H1 (cell line): ENCODE data around the gene ZC3H8. TPM values are rescaled to one million over a fixed set of nuclear protein-coding genes. Genes with fewer than 3 reads are reported as not detected.
A peak's percentile ranks its signal among the peaks of the same experiment; 100 is the strongest.

Experiments
- CTCF ChIA-PET: fragments of 300-600 bp; sonication (Branson Sonifier 250); formaldehyde crosslinking; loops from one replicate; lab custom pipeline; 2021; ENCODE audit not compliant: partially characterized antibody; lab: Charles Lee
- POLR2A ChIA-PET: fragments of 300-600 bp; sonication (Branson Sonifier 250); formaldehyde crosslinking; loops from one replicate; lab custom pipeline; 2021; ENCODE audit warnings: inconsistent platforms; ENCODE audit not compliant: partially characterized antibody; lab: Charles Lee
- DNase-seq, 2 experiments: peaks; one replicate each; pipeline versions ENCODE4 v3.0.0 to v3.0.0-alpha.2; 2010 to 2022; ENCODE audit warnings: low spot score in 2 of 2, low read depth in 1 of 2, mixed read lengths in 1 of 2
- FAIRE-seq: peaks from 2 replicates; lab custom pipeline; 2011; peaks lifted over from hg19 to GRCh38; lab: Jason Lieb, UNC
- H2AFZ ChIP-seq: 2 replicates; pipeline ENCODE4 v1.8.1; 2012; ENCODE audit warnings: low read length, inconsistent platforms
- H2AK5ac ChIP-seq: 2 replicates; pipeline ENCODE4 v1.6.1; 2013; ENCODE audit warnings: low read depth, low read length
- H2BK120ac ChIP-seq: replicated peaks from 2 replicates; pipeline ENCODE3; 2013; ENCODE audit warnings: low read depth, low read length, inconsistent platforms
- H2BK12ac ChIP-seq: 2 replicates; pipeline ENCODE4 v1.6.1; 2013; ENCODE audit warnings: low read depth, low read length
- H2BK15ac ChIP-seq: 2 replicates; pipeline ENCODE4 v1.6.1; 2013; ENCODE audit warnings: low read length
- H2BK20ac ChIP-seq: 2 replicates; pipeline ENCODE4 v1.6.1; 2013; ENCODE audit warnings: low read length
- H2BK5ac ChIP-seq: 2 replicates; pipeline ENCODE4 v1.6.1; 2013; ENCODE audit warnings: low read depth, low read length
- H3K14ac ChIP-seq: 2 replicates; pipeline ENCODE4 v1.6.1; 2013; ENCODE audit warnings: inconsistent platforms; ENCODE audit not compliant: insufficient read length
- H3K18ac ChIP-seq: 2 replicates; pipeline ENCODE4 v1.6.1; 2013; ENCODE audit warnings: low read length; ENCODE audit errors: extremely low read depth
- H3K23ac ChIP-seq: 2 replicates; pipeline ENCODE4 v1.6.1; 2013; ENCODE audit warnings: inconsistent platforms; ENCODE audit not compliant: insufficient read length
- H3K23me2 ChIP-seq: 2 replicates; pipeline ENCODE4 v1.6.1; 2013; ENCODE audit warnings: low read depth, low read length
- H3K27ac ChIP-seq: 2 replicates; pipeline ENCODE4 v1.6.1; 2011; ENCODE audit warnings: low read depth, low read length, inconsistent platforms
- H3K27me3 ChIP-seq, 4 experiments: replicated peaks in 1 of 4; 1 replicate in 1 of 4; 2 replicates in 3 of 4; pipeline versions ENCODE4 v1.6.1 to v1.8.1; 2011 to 2013; ENCODE audit warnings: low read length in 3 of 4, mild to moderate bottlenecking in 3 of 4, inconsistent platforms in 2 of 4, mixed read lengths in 2 of 4, moderate library complexity in 1 of 4; ENCODE audit not compliant: control insufficient read depth in 3 of 4, insufficient read depth in 3 of 4; ENCODE audit errors: extremely low read depth in 1 of 4
- H3K36me3 ChIP-seq, 4 experiments: 2 replicates each; pipeline versions ENCODE4 v1.6.1 to v1.8.1; 2011 to 2013; ENCODE audit warnings: mild to moderate bottlenecking in 4 of 4, low read length in 3 of 4, moderate library complexity in 2 of 4, control low read depth in 1 of 4, inconsistent platforms in 1 of 4; ENCODE audit not compliant: insufficient read depth in 4 of 4, control insufficient read depth in 2 of 4
- H3K4ac ChIP-seq: replicated peaks from 2 replicates; pipeline ENCODE3; 2013; ENCODE audit warnings: low read length, low read depth, mixed read lengths, inconsistent platforms; ENCODE audit not compliant: insufficient read length
- H3K4me1 ChIP-seq, 4 experiments: replicated peaks in 1 of 4; 1 replicate in 1 of 4; 2 replicates in 3 of 4; pipeline versions ENCODE4 v1.6.1 to v1.8.1; 2011 to 2013; ENCODE audit warnings: low read length in 3 of 4, inconsistent platforms in 2 of 4, mixed read lengths in 1 of 4; ENCODE audit not compliant: insufficient read depth in 4 of 4, control insufficient read depth in 3 of 4
- H3K4me2 ChIP-seq, 2 experiments: 2 replicates each; pipeline versions ENCODE4 v1.6.1 to v1.8.1; 2011 to 2013; ENCODE audit warnings: low read depth in 2 of 2, low read length in 2 of 2, control low read depth in 1 of 2, inconsistent platforms in 1 of 2, mild to moderate bottlenecking in 1 of 2; ENCODE audit not compliant: insufficient read depth in 1 of 2
- H3K4me3 ChIP-seq, 4 experiments: fragments of 200-600, 300-600 bp in 1 of 4; sonication (generic), shearing (Covaris generic), sonication (Bioruptor Twin) in 1 of 4; 2 replicates each; pipeline versions ENCODE4 v1.5.1 to v1.8.1; 2011 to 2016; ENCODE audit warnings: low read length in 4 of 4, low read depth in 3 of 4, control low read depth in 2 of 4, inconsistent platforms in 2 of 4, mild to moderate bottlenecking in 2 of 4, mixed read lengths in 1 of 4, moderate library complexity in 1 of 4; ENCODE audit not compliant: insufficient read depth in 2 of 4; ENCODE audit errors: extremely low read depth in 1 of 4
- H3K56ac ChIP-seq: replicated peaks from 2 replicates; pipeline ENCODE3; 2013; ENCODE audit warnings: low read depth, mild to moderate bottlenecking, mixed read lengths, low read length, inconsistent platforms; ENCODE audit not compliant: insufficient read length
- H3K79me1 ChIP-seq: 2 replicates; pipeline ENCODE4 v1.6.1; 2013; ENCODE audit warnings: low read depth, low read length, control low read depth
- H3K79me2 ChIP-seq, 2 experiments: 2 replicates each; pipeline versions ENCODE4 v1.6.1 to v1.8.1; 2012 to 2013; ENCODE audit warnings: low read length in 2 of 2, mild to moderate bottlenecking in 2 of 2, inconsistent platforms in 1 of 2; ENCODE audit not compliant: insufficient read depth in 2 of 2, control insufficient read depth in 1 of 2
- H3K9ac ChIP-seq, 4 experiments: replicated peaks in 1 of 4; 1 replicate in 1 of 4; 2 replicates in 3 of 4; pipeline versions ENCODE4 v1.6.1 to v1.8.1; 2011 to 2013; ENCODE audit warnings: low read depth in 3 of 4, low read length in 3 of 4, control low read depth in 2 of 4, mild to moderate bottlenecking in 2 of 4, moderate library complexity in 2 of 4, inconsistent platforms in 1 of 4; ENCODE audit errors: extremely low read depth in 1 of 4
- H3K9me3 ChIP-seq, 2 experiments: 2 replicates each; pipeline versions ENCODE4 v1.6.1 to v1.8.1; 2012 to 2013; ENCODE audit warnings: mild to moderate bottlenecking in 2 of 2, moderate library complexity in 2 of 2, control low read depth in 1 of 2, inconsistent platforms in 1 of 2, low read depth in 1 of 2, low read length in 1 of 2, mixed read lengths in 1 of 2; ENCODE audit not compliant: insufficient read depth in 2 of 2
- H4K20me1 ChIP-seq, 2 experiments: replicated peaks in 1 of 2; 2 replicates each; pipeline versions ENCODE3 to v1.8.1; 2011 to 2013; ENCODE audit warnings: inconsistent platforms in 2 of 2, low read length in 2 of 2, mild to moderate bottlenecking in 1 of 2; ENCODE audit not compliant: insufficient read depth in 2 of 2, control insufficient read depth in 1 of 2
- H4K5ac ChIP-seq: 2 replicates; pipeline ENCODE4 v1.6.1; 2013; ENCODE audit warnings: low read length, low read depth, mixed read lengths, inconsistent platforms; ENCODE audit not compliant: insufficient read length
- H4K8ac ChIP-seq: 2 replicates; pipeline ENCODE4 v1.8.0; 2013; ENCODE audit warnings: mild to moderate bottlenecking, moderate library complexity, low read length, inconsistent platforms; ENCODE audit not compliant: insufficient read depth; ENCODE audit errors: extremely low read depth
- H4K91ac ChIP-seq: replicated peaks from 2 replicates; pipeline ENCODE3; 2013; ENCODE audit warnings: low read length, mixed read lengths, inconsistent platforms; ENCODE audit not compliant: insufficient read length
- MAFK ChIP-seq: IDR thresholded peaks from 2 replicates; pipeline ENCODE4 v1.6.1; 2012; ENCODE audit warnings: low read depth, mild to moderate bottlenecking, improper control_type of control experiment, low read length
- TEAD4 ChIP-seq: IDR thresholded peaks from 2 replicates; pipeline ENCODE4 v1.6.1; 2012; ENCODE audit warnings: low read depth, low read length, inconsistent platforms, mixed read lengths
- WGBS, 2 experiments: shearing (Covaris generic) in 1 of 2; methylation state at CpG; one replicate each; pipeline versions ENCODE4 v1.1.6 to v1.1.7; 2013 to 2015; ENCODE audit warnings: low lambda C conversion rate in 2 of 2, mixed read lengths in 2 of 2, inconsistent platforms in 1 of 2, low coverage in 1 of 2, missing lambda C conversion rate in 1 of 2; ENCODE audit not compliant: insufficient replicate concordance in 2 of 2, insufficient coverage in 1 of 2, insufficient read length in 1 of 2; ENCODE audit errors: extremely low coverage in 1 of 2, missing lambda C conversion rate in 1 of 2; 5-methylcytosine and 5-hydroxymethylcytosine counted together
- polyA plus RNA-seq, 7 experiments: library from polyadenylated mRNA; depleted of rRNA in 3 of 7; stranded (reverse) in 5 of 7; unstranded in 2 of 7; fragments of >200 nt in 5 of 7; fragments of 200-250 nt in 2 of 7; gene quantifications; 1 replicate in 5 of 7; 2 replicates in 1 of 7; 4 replicates in 1 of 7; pipeline versions ENCODE4 v1.2.1 to v1.2.3, GENCODE V29; 2011 to 2013; ENCODE audit warnings: missing spikeins in 2 of 7, mixed read lengths in 2 of 7
- total RNA-seq: library from RNA; stranded (reverse); fragmentation: NEBNext Ultra II Directional; extraction: Animal tissue kit (Norgen Biotek cat#: 25700); gene quantifications from 2 replicates; pipeline ENCODE4 v1.2.1, GENCODE V29; 2021

ZC3H8 gene
- total and polyA plus RNA-seq, 2 of the 8 experiments (the other 6 are each of a cell fraction or from before 2014, with no cell fraction given) = 1.9 to 7.1 TPM

- WGBS, 2 experiments = 88% methylated on average over 7 of the region's 7 CpGs; no CpG with 5 or more reads in 1 of the 2 experiments
These were observed 78.8 kb downstream of the ZC3H8 start for GRCh38 chr2:112175958-112176573.

More at GRCh38 chr2:112175958-112176573, 78.8 kb downstream of the ZC3H8 start:
- no peak for FAIRE-seq
- Histone ChIP-seq H3K4me1 (no peaks in the 10 kb centered on the region), H2BK12ac (no peak overlapping the region), H4K5ac (no peak overlapping the region), H3K9ac (no peak overlapping the region), H2BK15ac (no peak overlapping the region), H3K4me2 (no peak overlapping the region), H3K23me2 (no peaks in the 10 kb centered on the region), H3K36me3 (no peaks in the 10 kb centered on the region), H2AFZ (no peak overlapping the region), H2BK20ac (no peak overlapping the region), H2AK5ac (no peak overlapping the region), H3K4me3 (no peak overlapping the region), H4K91ac (no peak overlapping the region), H4K20me1 (no peaks in the 10 kb centered on the region), H3K9me3 (no peaks in the 10 kb centered on the region; a peak in 1 of 4 replicates), H3K18ac (no peak overlapping the region), H2BK120ac (no peak overlapping the region)
- CTCF ChIA-PET = interaction anchor here (1.0 kb wide), 1 partner anchor 27 kb away, joined by 4 read pairs; no protein-coding TSS in a partner anchor
- TF ChIP-seq TEAD4 (no peak), MAFK (peak; percentile 41; the same call in 1 of the 2 replicates)
- TF ChIP-seq, all 59 proteins: peak for 1
- DNase-seq = no peak
- H3K79me2 ChIP-seq = no peaks in the 10 kb centered on the region
- no peak overlapping the region for H3K56ac ChIP-seq
- H3K4ac ChIP-seq = no peak overlapping the region
- peaks cover 0 to 3% (median 1%) of the 10 kb centered on the region in 4 experiments; a peak in 3 of 7 replicates for H3K27me3 ChIP-seq
- H3K23ac ChIP-seq = no peak overlapping the region
- no peak overlapping the region for H3K14ac ChIP-seq
- no peak overlapping the region for H2BK5ac ChIP-seq
- H3K79me1 ChIP-seq = no peaks in the 10 kb centered on the region
- POLR2A ChIA-PET = no interaction called here
- H3K27ac ChIP-seq = no peak overlapping the region
- no peak overlapping the region for H4K8ac ChIP-seq
